Measurements from ENCODE around the gene HACD4.
"Not testable (repeated sequence)": the region's sequence is repeated elsewhere in the genome, so short reads cannot be mapped to it uniquely, and the experiment has no call there.

Gene HACD4

GRCh38 chr9:21015995-21016394 is 15.4 kb downstream of the HACD4 start:
- DNase-seq = no peak

- no peak for DNase-seq
Measured at GRCh38 chr9:21015129-21015815, 16.2 kb downstream of the HACD4 start.

GRCh38 chr9:21002040-21002439 is 29.4 kb downstream of the HACD4 start:
- no peak for DNase-seq

- DNase-seq = no peak
Measured at GRCh38 chr9:21001581-21001980, 29.9 kb downstream of the HACD4 start.

- DNase-seq = no peak
Measured at GRCh38 chr9:20997503-20998076, 33.9 kb downstream of the HACD4 start.

- DNase-seq = no peak
Measured at GRCh38 chr9:20996809-20997208, 34.6 kb downstream of the HACD4 start.

- no peak for DNase-seq
Measured at GRCh38 chr9:20995616-20996015, 35.8 kb downstream of the HACD4 start.

GRCh38 chr9:20994486-20994885 is 37.0 kb downstream of the HACD4 start:
- no peak for DNase-seq

- DNase-seq = no peak
Measured at GRCh38 chr9:20990867-20991266, 40.6 kb downstream of the HACD4 start.

- no peak for DNase-seq
Measured at GRCh38 chr9:20989923-20990341, 41.5 kb downstream of the HACD4 start.

GRCh38 chr9:20988671-20989315 is 42.6 kb downstream of the HACD4 start:
- DNase-seq = no peak

GRCh38 chr9:20988061-20988460 is 43.4 kb downstream of the HACD4 start:
- no peak for DNase-seq

GRCh38 chr9:20987521-20987920 is 43.9 kb downstream of the HACD4 start:
- DNase-seq = no peak

- DNase-seq = no peak
Measured at GRCh38 chr9:20985851-20986600, 45.4 kb downstream of the HACD4 start.

- DNase-seq = no peak
Measured at GRCh38 chr9:20984506-20984905, 46.9 kb downstream of the HACD4 start.

- no peak for DNase-seq
Measured at GRCh38 chr9:20981486-20981885, 50.0 kb downstream of the HACD4 start.

GRCh38 chr9:20980832-20981455 is 50.5 kb downstream of the HACD4 start:
- no peak for DNase-seq

- no peak for DNase-seq
Measured at GRCh38 chr9:20978249-20978648, 53.2 kb downstream of the HACD4 start.

- not testable (repeated sequence) for DNase-seq
Measured at GRCh38 chr9:20974191-20974938, 57.1 kb downstream of the HACD4 start.

GRCh38 chr9:20973246-20973947 is 58.0 kb downstream of the HACD4 start:
- not testable (repeated sequence) for DNase-seq

- DNase-seq = no peak
Measured at GRCh38 chr9:20972684-20973083, 58.8 kb downstream of the HACD4 start.
